ENCODE results near the gene SMCHD1. TPM values are rescaled to one million over a fixed set of nuclear protein-coding genes. Genes with fewer than 3 reads are reported as not detected.

SMCHD1 gene
- total RNA-seq, 6 experiments from 2014 or later = 13.9 to 31.0 (median 17.3) TPM

DNA sequence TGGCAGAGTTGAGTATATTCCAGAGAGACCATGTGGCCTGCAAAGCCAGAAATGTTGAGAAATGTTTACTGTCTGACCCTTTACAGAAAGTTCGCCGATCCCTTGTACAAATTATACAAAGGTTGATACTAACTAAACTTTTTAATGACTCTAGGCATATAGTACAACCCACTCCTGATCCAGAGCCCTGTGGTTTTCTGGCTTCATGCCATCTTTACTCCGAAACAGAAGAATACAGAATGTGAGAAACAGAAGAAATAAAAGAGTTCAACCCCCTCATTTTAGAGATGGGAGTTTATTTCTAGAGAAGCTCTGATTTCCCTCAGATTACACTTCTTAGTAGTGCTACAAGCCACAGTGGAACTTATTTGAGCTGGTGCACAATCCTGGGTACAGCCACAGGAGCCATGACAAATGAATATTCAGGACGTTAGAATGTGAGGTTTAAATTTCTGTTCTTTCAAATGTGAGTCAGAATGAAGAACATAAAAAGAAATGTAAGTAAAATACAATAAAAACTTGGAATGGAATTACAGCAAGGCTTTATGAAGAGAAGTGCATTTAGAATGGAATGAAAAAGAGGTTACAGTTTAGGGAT is 38.0 kb upstream of the SMCHD1 start:
- Histone ChIP-seq H3K9me3 (no peaks in the 10 kb centered on the region), H3K27me3 (no peaks in the 10 kb centered on the region), H3K4me1 (no peaks in the 10 kb centered on the region), H3K4me3 (no peak overlapping the region), H3K27ac (no peak overlapping the region), H3K36me3 (no peaks in the 10 kb centered on the region)
- 66% methylated on average over 4 of the region's 4 CpGs for WGBS (ENCODE audit: insufficient coverage, low coverage, low lambda C conversion rate, missing lambda C conversion rate)
- DNase-seq (no peak), ATAC-seq (no peak)
- TF ChIP-seq, protein P1, sequence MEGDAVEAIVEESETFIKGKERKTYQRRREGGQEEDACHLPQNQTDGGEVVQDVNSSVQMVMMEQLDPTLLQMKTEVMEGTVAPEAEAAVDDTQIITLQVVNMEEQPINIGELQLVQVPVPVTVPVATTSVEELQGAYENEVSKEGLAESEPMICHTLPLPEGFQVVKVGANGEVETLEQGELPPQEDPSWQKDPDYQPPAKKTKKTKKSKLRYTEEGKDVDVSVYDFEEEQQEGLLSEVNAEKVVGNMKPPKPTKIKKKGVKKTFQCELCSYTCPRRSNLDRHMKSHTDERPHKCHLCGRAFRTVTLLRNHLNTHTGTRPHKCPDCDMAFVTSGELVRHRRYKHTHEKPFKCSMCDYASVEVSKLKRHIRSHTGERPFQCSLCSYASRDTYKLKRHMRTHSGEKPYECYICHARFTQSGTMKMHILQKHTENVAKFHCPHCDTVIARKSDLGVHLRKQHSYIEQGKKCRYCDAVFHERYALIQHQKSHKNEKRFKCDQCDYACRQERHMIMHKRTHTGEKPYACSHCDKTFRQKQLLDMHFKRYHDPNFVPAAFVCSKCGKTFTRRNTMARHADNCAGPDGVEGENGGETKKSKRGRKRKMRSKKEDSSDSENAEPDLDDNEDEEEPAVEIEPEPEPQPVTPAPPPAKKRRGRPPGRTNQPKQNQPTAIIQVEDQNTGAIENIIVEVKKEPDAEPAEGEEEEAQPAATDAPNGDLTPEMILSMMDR (IDR thresholded peaks at IDR 0.05) = no peak
- TF ChIP-seq POLR2A (IDR thresholded peaks at IDR 0.05) = no peak
- intact Hi-C loops (cut with DNase I) = no loop called here

- DNase-seq (no peak), ATAC-seq (no peak)
- Histone ChIP-seq H3K9me3 (no peaks in the 10 kb centered on the region), H3K4me3 (no peak overlapping the region), H3K36me3 (no peaks in the 10 kb centered on the region), H3K4me1 (no peaks in the 10 kb centered on the region), H3K27me3 (no peaks in the 10 kb centered on the region), H3K27ac (no peak overlapping the region)
- 94% methylated on average over 4 of the region's 4 CpGs for WGBS (ENCODE audit: insufficient coverage, low coverage, low lambda C conversion rate, missing lambda C conversion rate)
- intact Hi-C loops (cut with DNase I) = no loop called here
- TF ChIP-seq POLR2A (IDR thresholded peaks at IDR 0.05) = no peak
- TF ChIP-seq, protein P1 (IDR thresholded peaks at IDR 0.05) = no peak
Observed at GRCh38 chr18:2618009-2618408, 37.5 kb upstream of the SMCHD1 start.

- TF ChIP-seq, protein P1 (IDR thresholded peaks at IDR 0.05) = no peak
- no peak for TF ChIP-seq POLR2A (IDR thresholded peaks at IDR 0.05)
- ATAC-seq (no peak), DNase-seq (no peak)
- no peak overlapping the region for H3K27ac ChIP-seq
- no peak overlapping the region for H3K4me3 ChIP-seq
- no peaks in the 10 kb centered on the region for H3K27me3 ChIP-seq
- no peaks in the 10 kb centered on the region for H3K9me3 ChIP-seq
- H3K36me3 ChIP-seq = no peaks in the 10 kb centered on the region
- H3K4me1 ChIP-seq = no peaks in the 10 kb centered on the region
- intact Hi-C loops (cut with DNase I) = no loop called here
- 86% methylated on average over 5 of the region's 5 CpGs for WGBS (ENCODE audit: insufficient coverage, low coverage, low lambda C conversion rate, missing lambda C conversion rate)
Observed at GRCh38 chr18:2625217-2625616, 30.3 kb upstream of the SMCHD1 start.

DNA sequence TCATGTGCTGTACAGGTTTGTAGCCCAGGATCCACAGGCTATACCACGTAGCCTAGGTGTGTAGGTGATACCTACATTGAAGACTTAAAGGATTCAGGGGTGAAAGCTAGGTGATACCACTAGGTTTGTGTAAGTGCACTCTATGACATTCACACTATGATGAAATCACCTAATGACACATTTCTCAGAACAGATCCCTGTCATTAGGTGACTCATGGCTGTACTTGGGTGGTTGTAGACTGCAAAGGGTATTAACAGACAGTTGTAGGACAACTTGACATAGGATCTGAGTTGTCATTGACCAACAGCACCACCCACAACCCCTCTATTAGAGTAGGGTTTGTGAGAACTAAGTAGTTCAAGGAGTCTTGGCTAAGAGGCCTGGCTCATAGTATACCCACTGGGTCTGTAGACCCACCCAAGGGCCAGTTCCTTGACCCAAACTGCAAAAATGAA is 27.7 kb upstream of the SMCHD1 start:
- DNase-seq (no peak), ATAC-seq (peak in 2 of 4 donors; percentile 10 to 85)
- H3K9me3 ChIP-seq = no peaks in the 10 kb centered on the region
- H3K27me3 ChIP-seq = no peaks in the 10 kb centered on the region
- WGBS (ENCODE audit: insufficient coverage, low coverage, low lambda C conversion rate, missing lambda C conversion rate) = 78% methylated on average over 1 of the region's 1 CpG
- no peaks in the 10 kb centered on the region for H3K4me1 ChIP-seq
- intact Hi-C loops (cut with DNase I) = no loop called here
- TF ChIP-seq, protein P1 (IDR thresholded peaks at IDR 0.05) = no peak
- TF ChIP-seq POLR2A (IDR thresholded peaks at IDR 0.05) = no peak
- H3K36me3 ChIP-seq = no peaks in the 10 kb centered on the region
- no peak overlapping the region for H3K4me3 ChIP-seq
- no peak overlapping the region for H3K27ac ChIP-seq

Measured in right lobe of liver (tissue), 6 donors.